K562 (cell line): ENCODE data around the gene ZGLP1. TPM values are rescaled to one million over a fixed set of nuclear protein-coding genes. Genes with fewer than 3 reads are reported as not detected.

Experiments used
- ADNP ChIP-seq: fragments of 200-800 bp; sonication (Bioruptor generic); IDR thresholded peaks from 2 replicates; pipeline ENCODE4 v1.6.1; 2016; ENCODE audit warnings: missing genetic modification characterization, missing compliant biosample characterization
- BHLHE40 ChIP-seq: IDR thresholded peaks from 2 replicates; pipeline ENCODE4 v1.6.1; 2011; ENCODE audit warnings: low read length, improper control_type of control experiment
- CREB1 ChIP-seq, 2 experiments: sonication (generic) in 1 of 2; formaldehyde crosslinking in 1 of 2; IDR thresholded peaks; 2 replicates each; pipeline versions ENCODE4 v1.6.1 to v1.8.0; 2012 to 2022; ENCODE audit warnings: inconsistent platforms in 1 of 2, mild to moderate bottlenecking in 1 of 2, missing genetic modification reagents in 1 of 2, moderate library complexity in 1 of 2
- EP400 ChIP-seq: fragments of 450-650 bp; IDR thresholded peaks from 2 replicates; pipeline ENCODE4 v1.6.1; 2017; ENCODE audit warnings: antibody characterized with exemption, mild to moderate bottlenecking, moderate library complexity
- FOXP1 ChIP-seq: sonication (generic); formaldehyde crosslinking; IDR thresholded peaks from 2 replicates; pipeline ENCODE4 v1.8.0; 2022; ENCODE audit warnings: mild to moderate bottlenecking, missing genetic modification reagents
- GTF2B ChIP-seq: IDR thresholded peaks from 2 replicates; pipeline ENCODE4 v1.6.1; 2011; ENCODE audit not compliant: insufficient read length; ENCODE audit errors: extremely low read depth
- HDAC8 ChIP-seq: fragments of 450-650 bp; IDR thresholded peaks from 2 replicates; pipeline ENCODE4 v1.6.1; 2016; ENCODE audit warnings: mild to moderate bottlenecking, missing genetic modification characterization, moderate library complexity, missing compliant biosample characterization
- KAT2B ChIP-seq: IDR thresholded peaks from one replicate; pipeline ENCODE4 v1.6.1; 2012; ENCODE audit warnings: low read depth, mild to moderate bottlenecking, control low read depth, inconsistent platforms, low read length, moderate library complexity
- MIER1 ChIP-seq: fragments of 450-650 bp; IDR thresholded peaks from 2 replicates; pipeline ENCODE4 v1.6.1; 2016; ENCODE audit warnings: antibody characterized with exemption, mild to moderate bottlenecking, low read depth
- NKRF ChIP-seq: fragments of 450-650 bp; IDR thresholded peaks from 2 replicates; pipeline ENCODE4 v1.6.1; 2016; ENCODE audit warnings: borderline replicate concordance
- STAT6 ChIP-seq: sonication (generic); formaldehyde crosslinking; IDR thresholded peaks from 2 replicates; pipeline ENCODE4 v1.8.1; 2023; ENCODE audit warnings: mild to moderate bottlenecking, missing genetic modification reagents
- ZKSCAN3 ChIP-seq: fragments of 250-450 bp; sonication (Bioruptor Pico); IDR thresholded peaks from 2 replicates; pipeline ENCODE4 v1.4.0; 2020
- ZNF589 ChIP-seq: fragments of 200-800 bp; sonication (Bioruptor generic); IDR thresholded peaks from 2 replicates; pipeline ENCODE4 v1.6.1; 2016; ENCODE audit warnings: low read depth, missing genetic modification characterization, missing compliant biosample characterization
- ZSCAN32 ChIP-seq: fragments of 450-650 bp; formaldehyde crosslinking; IDR thresholded peaks from 2 replicates; pipeline ENCODE4 v1.4.0; 2020; ENCODE audit warnings: mild to moderate bottlenecking, moderate library complexity
- polyA plus RNA-seq, 8 experiments: library from polyadenylated mRNA; depleted of rRNA in 4 of 8; stranded (reverse) in 5 of 8; unstranded in 3 of 8; fragments of >200 nt; fragmentation: Nextera tagmentation in 2 of 8; fragmentation: Illumina TruSeq in 1 of 8; extraction: Ambion mirVana in 2 of 8; extraction: Trizol in 1 of 8; gene quantifications; 2 replicates each; pipeline versions ENCODE4 v1.2.1 to v1.2.3, GENCODE V29; 2011 to 2014; ENCODE audit warnings: inconsistent platforms in 1 of 8, missing spikeins in 1 of 8
- total RNA-seq, 7 experiments: library from RNA; depleted of rRNA in 6 of 7; stranded (reverse); fragments of >200 nt in 6 of 7; fragmentation: Illumina TruSeq in 2 of 7; extraction: Trizol in 2 of 7; gene quantifications; 2 replicates each; pipeline versions ENCODE4 v1.2.1 to v1.2.3, GENCODE V29; 2011 to 2021; ENCODE audit warnings: low replicate concordance in 1 of 7
- TF ChIP-seq, protein P1 (sequence below): fragments of 450-650 bp; formaldehyde crosslinking; conservative IDR thresholded peaks from 2 replicates; pipeline ENCODE4 v1.4.0; 2022; ENCODE audit warnings: mild to moderate bottlenecking, missing genetic modification characterization
- TF ChIP-seq, protein P2 (sequence below), 2 experiments: fragments of 450-650 bp in 1 of 2; sonication (generic) in 1 of 2; formaldehyde crosslinking in 1 of 2; IDR thresholded peaks in 1 of 2; conservative IDR thresholded peaks in 1 of 2; 2 replicates each; pipeline versions ENCODE4 v1.6.1 to v1.8.1; 2016 to 2023; ENCODE audit warnings: mild to moderate bottlenecking in 2 of 2, moderate library complexity in 2 of 2, inconsistent platforms in 1 of 2, missing genetic modification reagents in 1 of 2
- TF ChIP-seq, protein P3 (sequence below): fragments of 250-450 bp; sonication (Bioruptor Pico); IDR thresholded peaks from 2 replicates; pipeline ENCODE4 v1.5.1; 2021; ENCODE audit warnings: mild to moderate bottlenecking

The ZGLP1 gene
- total and polyA plus RNA-seq, 9 of the 15 experiments (the other 6 are each of a cell fraction or from before 2014, with no cell fraction given): 0.24 to 4.5 (median 2.2) TPM

- TF ChIP-seq, protein P1, sequence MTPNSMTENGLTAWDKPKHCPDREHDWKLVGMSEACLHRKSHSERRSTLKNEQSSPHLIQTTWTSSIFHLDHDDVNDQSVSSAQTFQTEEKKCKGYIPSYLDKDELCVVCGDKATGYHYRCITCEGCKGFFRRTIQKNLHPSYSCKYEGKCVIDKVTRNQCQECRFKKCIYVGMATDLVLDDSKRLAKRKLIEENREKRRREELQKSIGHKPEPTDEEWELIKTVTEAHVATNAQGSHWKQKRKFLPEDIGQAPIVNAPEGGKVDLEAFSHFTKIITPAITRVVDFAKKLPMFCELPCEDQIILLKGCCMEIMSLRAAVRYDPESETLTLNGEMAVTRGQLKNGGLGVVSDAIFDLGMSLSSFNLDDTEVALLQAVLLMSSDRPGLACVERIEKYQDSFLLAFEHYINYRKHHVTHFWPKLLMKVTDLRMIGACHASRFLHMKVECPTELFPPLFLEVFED (CRISPR knock-in tag): no peak
- TF ChIP-seq NKRF (peak; percentile 82), ZNF589 (no peak), EP400 (peak; percentile 98), ADNP (no peak), BHLHE40 (peak; percentile 83), FOXP1 (peak; percentile 52; the same call in 1 of the 2 replicates), STAT6 (CRISPR knock-in tag) (no peak), CREB1 (IDR thresholded peaks at IDR 0.05) (peak; percentile 44; the same call in 1 of the 2 replicates), CREB1 (CRISPR knock-in tag; IDR thresholded peaks at IDR 0.05) (peak; percentile 65), ZSCAN32 (CRISPR knock-in tag) (no peak), MIER1 (peak; percentile 61; the same call in 1 of the 2 replicates), HDAC8 (tag) (peak; percentile 55; the same call in 1 of the 2 replicates), KAT2B (no peak), GTF2B (no peak), ZKSCAN3 (CRISPR knock-in tag) (no peak)
- TF ChIP-seq, protein P2, sequence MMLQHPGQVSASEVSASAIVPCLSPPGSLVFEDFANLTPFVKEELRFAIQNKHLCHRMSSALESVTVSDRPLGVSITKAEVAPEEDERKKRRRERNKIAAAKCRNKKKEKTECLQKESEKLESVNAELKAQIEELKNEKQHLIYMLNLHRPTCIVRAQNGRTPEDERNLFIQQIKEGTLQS (IDR thresholded peaks at IDR 0.05): peak; percentile 75
- TF ChIP-seq, protein P2 (CRISPR knock-in tag; conservative IDR thresholded peaks at IDR 0.05): no peak
- TF ChIP-seq, protein P3, sequence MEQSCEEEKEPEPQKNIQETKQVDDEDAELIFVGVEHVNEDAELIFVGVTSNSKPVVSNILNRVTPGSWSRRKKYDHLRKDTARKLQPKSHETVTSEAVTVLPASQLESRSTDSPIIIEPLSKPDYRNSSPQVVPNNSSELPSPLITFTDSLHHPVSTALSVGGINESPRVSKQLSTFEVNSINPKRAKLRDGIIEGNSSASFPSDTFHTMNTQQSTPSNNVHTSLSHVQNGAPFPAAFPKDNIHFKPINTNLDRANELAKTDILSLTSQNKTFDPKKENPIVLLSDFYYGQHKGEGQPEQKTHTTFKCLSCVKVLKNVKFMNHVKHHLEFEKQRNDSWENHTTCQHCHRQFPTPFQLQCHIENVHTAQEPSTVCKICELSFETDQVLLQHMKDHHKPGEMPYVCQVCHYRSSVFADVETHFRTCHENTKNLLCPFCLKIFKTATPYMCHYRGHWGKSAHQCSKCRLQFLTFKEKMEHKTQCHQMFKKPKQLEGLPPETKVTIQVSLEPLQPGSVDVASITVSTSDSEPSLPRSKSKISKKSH (CRISPR knock-in tag): no peak
Observed at GRCh38 chr19:10332965-10333757, 23.5 kb upstream of the ZGLP1 start, which contains the start of gene RAVER1 (continued).
